B cell (primary cell): ENCODE results near the gene TAS2R16. TPM values are rescaled to one million over a fixed set of nuclear protein-coding genes. Genes with fewer than 3 reads are reported as not detected.

ENCODE experiments used
- ATAC-seq: fragments of 200-7000 bp; cut with Tn5 transposase; one replicate; pipeline ENCODE4 v1.10.0; 2021; ENCODE audit warnings: low read depth, mild to moderate bottlenecking, moderate number of reproducible peaks, moderate library complexity
- CTCF ChIA-PET: fragments of 350-600 bp; sonication (Branson Sonifier 250); formaldehyde crosslinking; loops from one replicate; lab custom pipeline; 2021; ENCODE audit warnings: antibody characterized with exemption, inconsistent platforms; lab: Charles Lee
- POLR2A ChIA-PET: fragments of 350-600 bp; sonication (Branson Sonifier 250); formaldehyde crosslinking; loops from one replicate; lab custom pipeline; 2021; ENCODE audit warnings: antibody characterized with exemption; lab: Charles Lee
- DNase-seq: peaks from one replicate; pipeline ENCODE4 v3.0.0; 2013
- H2AFZ ChIP-seq: 2 replicates; pipeline ENCODE4 v1.6.1; 2012; ENCODE audit warnings: mild to moderate bottlenecking, low read depth, low read length; ENCODE audit not compliant: insufficient read depth, poor library complexity, severe bottlenecking
- H3K27ac ChIP-seq, 2 donors: 1 replicate in 1 of 2; 2 replicates in 1 of 2; pipeline ENCODE4 v1.5.1; 2012 to 2013; ENCODE audit warnings: low read length in 2 of 2, mild to moderate bottlenecking in 2 of 2, moderate library complexity in 1 of 2
- H3K27me3 ChIP-seq, 4 experiments: fragments of 200-600 bp in 1 of 4; sonication (generic) in 1 of 4; replicated peaks in 1 of 4; 1 replicate in 2 of 4; 2 replicates in 2 of 4; pipeline versions ENCODE4 v1.6.1 to v1.7.0; 2013 to 2016; ENCODE audit warnings: low read length in 3 of 4, mild to moderate bottlenecking in 2 of 4, mixed read lengths in 1 of 4, moderate library complexity in 1 of 4; ENCODE audit not compliant: insufficient read depth in 4 of 4, control insufficient read depth in 3 of 4; ENCODE audit errors: control extremely low read depth in 1 of 4
- H3K36me3 ChIP-seq, 2 experiments: replicated peaks in 1 of 2; 1 replicate in 1 of 2; 2 replicates in 1 of 2; pipeline versions ENCODE4 v1.6.1 to v1.7.1; 2013; ENCODE audit warnings: low read length in 1 of 2; ENCODE audit not compliant: insufficient read depth in 2 of 2, control insufficient read depth in 1 of 2; ENCODE audit errors: control extremely low read depth in 1 of 2, extremely low read depth in 1 of 2
- H3K4me1 ChIP-seq, 2 donors: fragments of 200-600 bp in 1 of 2; sonication (generic) in 1 of 2; 1 replicate in 1 of 2; 2 replicates in 1 of 2; pipeline versions ENCODE4 v1.5.1 to v1.6.1; 2013 to 2017; ENCODE audit warnings: low read length in 2 of 2; ENCODE audit not compliant: control insufficient read depth in 2 of 2, insufficient read depth in 2 of 2
- H3K4me2 ChIP-seq: replicated peaks from 2 replicates; pipeline ENCODE3; 2012; ENCODE audit warnings: mild to moderate bottlenecking, low read depth, low read length; ENCODE audit not compliant: poor library complexity, severe bottlenecking
- H3K4me3 ChIP-seq, 5 experiments: fragments of 200-600 bp in 1 of 5; sonication (generic) in 1 of 5; 1 replicate in 3 of 5; 2 replicates in 2 of 5; pipeline versions ENCODE4 v1.5.1 to v1.7.0; 2011 to 2016; ENCODE audit warnings: low read length in 4 of 5, mild to moderate bottlenecking in 4 of 5, low read depth in 2 of 5, control low read depth in 1 of 5, moderate library complexity in 1 of 5; ENCODE audit not compliant: insufficient read depth in 1 of 5; ENCODE audit errors: control extremely low read depth in 1 of 5, extremely low read depth in 1 of 5
- H3K79me2 ChIP-seq: fragments of 200-600 bp; sonication (generic); one replicate; pipeline ENCODE4 v1.6.0; 2016; ENCODE audit warnings: low read length; ENCODE audit not compliant: control insufficient read depth, insufficient read depth
- H3K9ac ChIP-seq: fragments of 200-600 bp; sonication (generic); 2 replicates; pipeline ENCODE4 v1.6.1; 2017; ENCODE audit warnings: mild to moderate bottlenecking, low read length, moderate library complexity
- H3K9me3 ChIP-seq, 3 donors: one replicate each; pipeline versions ENCODE4 v1.6.1 to v1.7.1; 2013; ENCODE audit warnings: low read length in 2 of 3; ENCODE audit not compliant: control insufficient read depth in 2 of 3, insufficient read depth in 1 of 3; ENCODE audit errors: control extremely low read depth in 1 of 3
- H4K20me1 ChIP-seq: 2 replicates; pipeline ENCODE4 v1.6.0; 2012; ENCODE audit warnings: mild to moderate bottlenecking, low read length; ENCODE audit not compliant: insufficient read depth, control insufficient read depth, poor library complexity, severe bottlenecking
- H3K27ac Mint-ChIP-seq: one replicate; pipeline ENCODE4 v1.8.0; 2021; ENCODE audit warnings: mixed read lengths
- H3K27me3 Mint-ChIP-seq: one replicate; pipeline ENCODE4 v1.8.0; 2021; ENCODE audit warnings: mixed read lengths
- H3K4me1 Mint-ChIP-seq: one replicate; pipeline ENCODE4 v1.8.0; 2021; ENCODE audit warnings: mixed read lengths
- H3K4me3 Mint-ChIP-seq: one replicate; pipeline ENCODE4 v1.8.0; 2021; ENCODE audit warnings: mixed read lengths
- H3K9me3 Mint-ChIP-seq: one replicate; pipeline ENCODE4 v1.8.0; 2022; ENCODE audit warnings: mixed read lengths; ENCODE audit not compliant: insufficient read depth
- CTCF ChIP-seq: fragments of 200-600 bp; IDR thresholded peaks from one replicate; pipeline ENCODE4 v1.8.0; 2022; ENCODE audit warnings: antibody characterized with exemption, mild to moderate bottlenecking
- EZH2 ChIP-seq: IDR thresholded peaks from 2 replicates; pipeline ENCODE4 v1.6.1; 2012; ENCODE audit warnings: borderline replicate concordance, low read depth, mild to moderate bottlenecking, moderate library complexity, low read length; ENCODE audit not compliant: insufficient read depth, poor library complexity, severe bottlenecking
- WGBS: methylation state at CpG from one replicate; pipeline ENCODE4 v1.1.5; 2013; ENCODE audit warnings: missing lambda C conversion rate; ENCODE audit not compliant: insufficient coverage; 5-methylcytosine and 5-hydroxymethylcytosine counted together
- intact Hi-C: fragments of 100-400 bp; cut with micrococcal nuclease; formaldehyde crosslinking; loops from one replicate; pipeline ENCODE4 v1.10.0; 2022
- polyA plus RNA-seq: library from polyadenylated mRNA; depleted of rRNA; stranded (reverse); fragments of >200 nt; gene quantifications from 2 replicates; pipeline ENCODE4 v1.2.3, GENCODE V29; 2012
- total RNA-seq, 2 donors: library from RNA; stranded (reverse); fragments of 120-200 nt in 1 of 2; gene quantifications; 1 replicate in 1 of 2; 2 replicates in 1 of 2; pipeline versions ENCODE4 v1.2.3 to v1.2.4, GENCODE V29; 2013 to 2022

Gene TAS2R16
- total and polyA plus RNA-seq, 2 donors (not counting 1 experiment from before 2014, with no cell fraction given) = not detected

- H3K36me3 ChIP-seq = no peaks in the 10 kb centered on the region
- H3K4me1 ChIP-seq = no peaks in the 10 kb centered on the region
- no peak overlapping the region for H3K4me3 ChIP-seq
- H3K27ac ChIP-seq = no peak overlapping the region
- H3K9me3 ChIP-seq = no peaks in the 10 kb centered on the region
- no peaks in the 10 kb centered on the region for H4K20me1 ChIP-seq
- Mint-ChIP-seq H3K27me3 (no peaks in the 10 kb centered on the region), H3K27ac (no peak overlapping the region), H3K4me3 (no peak overlapping the region), H3K4me1 (no peaks in the 10 kb centered on the region), H3K9me3 (peaks cover 4% of the 10 kb centered on the region)
- intact Hi-C loops = no loop called here
- H3K79me2 ChIP-seq = no peaks in the 10 kb centered on the region
- H2AFZ ChIP-seq = no peak overlapping the region
- no peak for ATAC-seq
- TF ChIP-seq EZH2 (no peak), CTCF (no peak)
- H3K4me2 ChIP-seq = no peak overlapping the region
- no peak for DNase-seq
- no peaks in the 10 kb centered on the region for H3K27me3 ChIP-seq
- H3K9ac ChIP-seq = no peak overlapping the region
- CTCF ChIA-PET = no interaction called here
- no CpG with 5 or more reads among the region's 1 CpG for WGBS
- POLR2A ChIA-PET = no interaction called here
These were observed 45.6 kb upstream of the TAS2R16 start for GRCh38 chr7:123041101-123041500.

GRCh38 chr7:123039269-123039668, 43.8 kb upstream of the TAS2R16 start:
- POLR2A ChIA-PET = no interaction called here
- no peaks in the 10 kb centered on the region for H3K9me3 ChIP-seq
- no peak overlapping the region for H2AFZ ChIP-seq
- TF ChIP-seq CTCF (no peak), EZH2 (no peak)
- DNase-seq = no peak
- H3K79me2 ChIP-seq = no peaks in the 10 kb centered on the region
- no peak overlapping the region for H3K4me3 Mint-ChIP-seq
- no peak overlapping the region for H3K27ac Mint-ChIP-seq
- CTCF ChIA-PET = no interaction called here
- no peak overlapping the region for H3K4me3 ChIP-seq
- H3K4me1 ChIP-seq = no peaks in the 10 kb centered on the region
- no peaks in the 10 kb centered on the region for H3K27me3 ChIP-seq
- H4K20me1 ChIP-seq = no peaks in the 10 kb centered on the region
- intact Hi-C loops = no loop called here
- H3K36me3 ChIP-seq = no peaks in the 10 kb centered on the region
- H3K27me3 Mint-ChIP-seq = no peaks in the 10 kb centered on the region
- H3K27ac ChIP-seq = no peak overlapping the region
- no peak overlapping the region for H3K4me2 ChIP-seq
- H3K4me1 Mint-ChIP-seq = no peaks in the 10 kb centered on the region
- H3K9ac ChIP-seq = no peak overlapping the region
- peaks cover 2% of the 10 kb centered on the region for H3K9me3 Mint-ChIP-seq
- ATAC-seq = no peak
- whole genome bisulfite sequencing = no CpG with 5 or more reads among the region's 3 CpGs
